SK-N-SH (cell line): ENCODE results near the gene CHL1. TPM values are rescaled to one million over a fixed set of nuclear protein-coding genes. Genes with fewer than 3 reads are reported as not detected.
A peak's percentile ranks its signal among the peaks of the same experiment; 100 is the strongest.

ENCODE experiments used
- CTCF ChIA-PET: fragments of 300-600, 350-600 bp; formaldehyde crosslinking; extraction: SDS; loops from one replicate; lab custom pipeline; 2021; lab: Yijun Ruan, JAX
- POLR2A ChIA-PET: fragments of 350-600 bp; sonication (Branson Sonifier 250); formaldehyde crosslinking; extraction: SDS; loops from one replicate; lab custom pipeline; 2020; ENCODE audit warnings: antibody characterized with exemption, inconsistent platforms; lab: Yijun Ruan, JAX
- DNase-seq: peaks from one replicate; pipeline ENCODE4 v3.0.0; 2012
- H2AFZ ChIP-seq: fragments of 200-600 bp; sonication (generic); 2 replicates; pipeline ENCODE4 v1.8.1; 2016; ENCODE audit warnings: antibody characterized with exemption, mild to moderate bottlenecking, low read depth
- H3F3A ChIP-seq: fragments of 200-600 bp; sonication (generic); replicated peaks from 2 replicates; pipeline ENCODE3; 2016; ENCODE audit warnings: antibody characterized with exemption, mild to moderate bottlenecking; ENCODE audit not compliant: insufficient read depth
- H3K27ac ChIP-seq, 2 experiments: fragments of 200-500 bp in 1 of 2; fragments of 200-600 bp in 1 of 2; sonication (Bioruptor generic) in 1 of 2; sonication (generic), shearing (Covaris generic) in 1 of 2; 2 replicates each; pipeline versions ENCODE4 v1.5.1 to v1.6.1; 2014 to 2016; ENCODE audit warnings: low read depth in 2 of 2, inconsistent platforms in 1 of 2, low read length in 1 of 2, mild to moderate bottlenecking in 1 of 2, mixed read lengths in 1 of 2
- H3K27me3 ChIP-seq: fragments of 200-600 bp; sonication (generic), shearing (Covaris generic); 2 replicates; pipeline ENCODE4 v1.6.1; 2016; ENCODE audit warnings: mixed run types; ENCODE audit not compliant: insufficient read depth
- H3K36me3 ChIP-seq, 2 experiments: fragments of 200-500 bp in 1 of 2; fragments of 200-600 bp in 1 of 2; sonication (Bioruptor generic) in 1 of 2; sonication (generic) in 1 of 2; replicated peaks in 1 of 2; 2 replicates each; pipeline versions ENCODE3 to v1.5.1; 2014 to 2016; ENCODE audit warnings: low read length in 1 of 2, mild to moderate bottlenecking in 1 of 2; ENCODE audit not compliant: insufficient read depth in 2 of 2, control insufficient read depth in 1 of 2
- H3K4me1 ChIP-seq, 2 experiments: fragments of 200-500 bp in 1 of 2; fragments of 200-600 bp in 1 of 2; sonication (Bioruptor generic) in 1 of 2; sonication (generic), shearing (Covaris generic) in 1 of 2; 2 replicates each; pipeline versions ENCODE4 v1.5.1 to v1.6.1; 2014 to 2016; ENCODE audit warnings: low read depth in 1 of 2, low read length in 1 of 2, mixed run types in 1 of 2; ENCODE audit not compliant: insufficient read depth in 2 of 2, control insufficient read depth in 1 of 2
- H3K4me2 ChIP-seq: fragments of 200-600 bp; sonication (generic), shearing (Covaris generic); 2 replicates; pipeline ENCODE4 v1.6.1; 2017; ENCODE audit warnings: mixed run types
- H3K4me3 ChIP-seq, 2 experiments: fragments of 200-500 bp in 1 of 2; fragments of 200-600 bp in 1 of 2; sonication (Bioruptor generic) in 1 of 2; sonication (generic), shearing (Covaris generic) in 1 of 2; 2 replicates each; pipeline versions ENCODE4 v1.5.1 to v1.8.1; 2014 to 2016; ENCODE audit warnings: low read depth in 2 of 2, inconsistent platforms in 1 of 2, low read length in 1 of 2, mild to moderate bottlenecking in 1 of 2, mixed read lengths in 1 of 2, moderate library complexity in 1 of 2
- H3K79me2 ChIP-seq: fragments of 200-600 bp; sonication (generic); 2 replicates; pipeline ENCODE4 v1.8.1; 2017; ENCODE audit warnings: mild to moderate bottlenecking; ENCODE audit not compliant: insufficient read depth
- H3K9ac ChIP-seq: fragments of 200-600 bp; sonication (generic); 2 replicates; pipeline ENCODE4 v1.6.1; 2017; ENCODE audit warnings: mixed run types
- H3K9me2 ChIP-seq: fragments of 200-600 bp; sonication (generic); 2 replicates; pipeline ENCODE4 v1.6.1; 2017; ENCODE audit warnings: mixed run types
- H3K9me3 ChIP-seq: fragments of 200-600 bp; sonication (generic); 2 replicates; pipeline ENCODE4 v1.6.1; 2017; ENCODE audit warnings: mixed run types, mild to moderate bottlenecking, moderate library complexity
- H4K20me1 ChIP-seq: fragments of 200-600 bp; sonication (generic); 2 replicates; pipeline ENCODE4 v1.6.1; 2017; ENCODE audit warnings: mild to moderate bottlenecking, mixed run types; ENCODE audit not compliant: insufficient read depth
- CHD2 ChIP-seq: fragments of 150-350 bp; IDR thresholded peaks from 2 replicates; pipeline ENCODE4 v1.6.1; 2018; ENCODE audit warnings: low read length; ENCODE audit not compliant: partially characterized antibody
- EP300 ChIP-seq, 2 experiments: IDR thresholded peaks; 2 replicates each; pipeline versions ENCODE4 v1.4.0 to v1.6.1; 2012; ENCODE audit warnings: borderline replicate concordance in 1 of 2, low read depth in 1 of 2, low read length in 1 of 2
- EZH2phosphoT487 ChIP-seq: fragments of 200-600 bp; sonication (generic); IDR thresholded peaks from 2 replicates; pipeline ENCODE4 v1.6.1; 2017; ENCODE audit warnings: low read depth, mixed run types, mild to moderate bottlenecking, antibody characterized with exemption, moderate library complexity, borderline replicate concordance
- FOSL2 ChIP-seq: IDR thresholded peaks from 2 replicates; pipeline ENCODE4 v1.4.0; 2012; ENCODE audit warnings: low read depth, mild to moderate bottlenecking, moderate library complexity, borderline replicate concordance
- FOXJ3 ChIP-seq: sonication (generic); formaldehyde crosslinking; IDR thresholded peaks from 2 replicates; pipeline ENCODE4 v1.5.1; 2020; ENCODE audit warnings: mild to moderate bottlenecking, missing genetic modification reagents
- FOXM1 ChIP-seq: IDR thresholded peaks from 2 replicates; pipeline ENCODE4 v1.4.0; 2012; ENCODE audit warnings: low read depth, mild to moderate bottlenecking
- GATA2 ChIP-seq: sonication (generic); formaldehyde crosslinking; IDR thresholded peaks from 2 replicates; pipeline ENCODE4 v1.5.0; 2020; ENCODE audit warnings: mild to moderate bottlenecking, missing genetic modification reagents
- JUND ChIP-seq: IDR thresholded peaks from 2 replicates; pipeline ENCODE4 v1.4.0; 2012
- MEF2A ChIP-seq: IDR thresholded peaks from 2 replicates; pipeline ENCODE4 v1.4.0; 2012; ENCODE audit warnings: low read depth, borderline replicate concordance
- RAD21 ChIP-seq: IDR thresholded peaks from 2 replicates; pipeline ENCODE4 v1.6.1; 2012; ENCODE audit warnings: mild to moderate bottlenecking, low read length
- RCOR1 ChIP-seq: fragments of 150-350 bp; IDR thresholded peaks from 2 replicates; pipeline ENCODE4 v1.6.1; 2017; ENCODE audit warnings: antibody characterized with exemption, low read length
- REST ChIP-seq: IDR thresholded peaks from 2 replicates; pipeline ENCODE4 v1.6.1; 2012; ENCODE audit warnings: mild to moderate bottlenecking, low read depth, low read length, moderate library complexity
- RFX5 ChIP-seq: IDR thresholded peaks from 2 replicates; pipeline ENCODE4 v1.6.1; 2012; ENCODE audit warnings: mild to moderate bottlenecking, improper control_type of control experiment, low read length
- RXRA ChIP-seq: IDR thresholded peaks from 2 replicates; pipeline ENCODE4 v1.4.0; 2012; ENCODE audit warnings: low read depth, mild to moderate bottlenecking, borderline replicate concordance
- SIN3A ChIP-seq: IDR thresholded peaks from 2 replicates; pipeline ENCODE4 v1.6.1; 2012; ENCODE audit warnings: low read depth, mild to moderate bottlenecking, low read length, moderate library complexity, borderline replicate concordance
- SMC3 ChIP-seq: IDR thresholded peaks from 2 replicates; pipeline ENCODE4 v1.6.1; 2012; ENCODE audit warnings: low read depth, low read length, improper control_type of control experiment
- TAF1 ChIP-seq: IDR thresholded peaks from 2 replicates; pipeline ENCODE4 v1.6.1; 2012; ENCODE audit warnings: low read depth, mild to moderate bottlenecking, low read length, moderate library complexity, borderline replicate concordance
- TCF12 ChIP-seq: IDR thresholded peaks from 2 replicates; pipeline ENCODE4 v1.4.0; 2012
- WGBS: methylation state at CpG from one replicate; pipeline ENCODE4 v1.1.6; 2017; ENCODE audit warnings: low lambda C conversion rate; 5-methylcytosine and 5-hydroxymethylcytosine counted together
- polyA plus RNA-seq, 3 experiments: library from polyadenylated mRNA; depleted of rRNA; stranded (reverse); fragments of >200 nt; gene quantifications; 2 replicates each; pipeline ENCODE4 v1.2.3, GENCODE V29; 2012
- TF ChIP-seq, protein P1 (sequence below): fragments of 150-350 bp; IDR thresholded peaks from 2 replicates; pipeline ENCODE4 v1.6.1; 2017; ENCODE audit warnings: antibody characterized with exemption, low read length, low read depth, borderline replicate concordance

Gene CHL1
- polyA plus RNA-seq, 1 of the 3 experiments (the other 2 are of a cell fraction): not detected

- 4% methylated on average over 5 of the region's 5 CpGs for WGBS
- CTCF ChIA-PET: interaction anchor here (1.0 to 2.4 kb wide), 3 partner anchors 63 to 249 kb away, joined by 3 to 13 read pairs (median 3); no protein-coding TSS in a partner anchor
- peak; percentile 46 for DNase-seq
These were observed 95.3 kb downstream of the CHL1 start for GRCh38 chr3:291646-292436.

DNA sequence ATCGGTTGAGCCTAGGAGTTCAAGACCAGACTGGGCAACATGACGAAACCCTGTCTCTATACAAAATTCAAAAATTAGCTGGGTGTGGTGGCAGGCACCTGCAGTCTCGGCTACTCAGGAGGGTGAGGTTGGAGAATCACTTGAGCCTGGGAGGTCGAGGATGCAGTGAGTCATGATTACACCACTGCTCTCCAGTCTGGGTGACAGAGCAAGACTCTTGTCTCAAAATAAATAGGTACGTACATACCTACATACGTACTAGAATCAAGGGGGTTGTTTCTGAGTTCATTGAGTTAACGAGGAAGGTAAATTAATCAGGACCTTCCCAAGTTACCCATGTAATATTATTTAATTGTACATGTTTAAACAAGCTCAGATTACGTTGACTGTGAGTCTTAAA lies 97.5 kb downstream of the CHL1 start:
- peaks cover 0 to 6% of the 10 kb centered on the region in 2 experiments; a peak in 2 of 4 replicates for H3K4me1 ChIP-seq
- no peak overlapping the region for H2AFZ ChIP-seq
- no peaks in the 10 kb centered on the region for H3F3A ChIP-seq
- no peaks in the 10 kb centered on the region for H3K27me3 ChIP-seq
- DNase-seq: no peak
- no peaks in the 10 kb centered on the region for H3K9me2 ChIP-seq
- H3K9ac ChIP-seq: no peak overlapping the region
- CTCF ChIA-PET: interaction anchor here (2.4 kb wide), 1 partner anchor 60 kb away, joined by 13 read pairs; no protein-coding TSS in a partner anchor
- H3K9me3 ChIP-seq: no peaks in the 10 kb centered on the region
- TF ChIP-seq EZH2phosphoT487 (no peak), FOXM1 (no peak), MEF2A (no peak)
- H4K20me1 ChIP-seq: no peaks in the 10 kb centered on the region
- H3K4me2 ChIP-seq: no peak overlapping the region
- no peaks in the 10 kb centered on the region for H3K79me2 ChIP-seq
- H3K27ac ChIP-seq: no peak overlapping the region
- POLR2A ChIA-PET: no interaction called here
- WGBS: 43% methylated on average over 8 of the region's 8 CpGs
- no peaks in the 10 kb centered on the region for H3K36me3 ChIP-seq
- H3K4me3 ChIP-seq: no peak overlapping the region

More at GRCh38 chr3:291646-292436, 95.3 kb downstream of the CHL1 start:
- TF ChIP-seq GATA2 (peak; percentile 76), CHD2 (peak; percentile 46), RCOR1 (peak; percentile 73; the same call in 1 of the 2 replicates), EP300 (IDR thresholded peaks at IDR 0.05; ENCODE audit: borderline replicate concordance in 1 of 2, low read depth in 1 of 2, low read length in 1 of 2) (peak in 1 of 2 experiments; percentile 87; a peak in 2 of 4 replicates), SMC3 (no peak), FOXJ3 (peak; percentile 71), RAD21 (no peak), TCF12 (no peak)
- Histone ChIP-seq H3K9ac (no peak overlapping the region), H4K20me1 (no peaks in the 10 kb centered on the region), H3K27ac (peak overlapping the region in 1 of 2 experiments; percentile 92; a peak in 2 of 4 replicates), H3K4me1 (peaks cover 0 to 11% of the 10 kb centered on the region in 2 experiments; a peak in 2 of 4 replicates), H2AFZ (no peak overlapping the region), H3K9me2 (no peaks in the 10 kb centered on the region), H3K79me2 (no peaks in the 10 kb centered on the region), H3K9me3 (no peaks in the 10 kb centered on the region), H3F3A (no peaks in the 10 kb centered on the region), H3K4me3 (no peak overlapping the region; a peak in 1 of 4 replicates), H3K4me2 (no peak overlapping the region), H3K27me3 (no peaks in the 10 kb centered on the region), H3K36me3 (no peaks in the 10 kb centered on the region)
- POLR2A ChIA-PET: no interaction called here

GRCh38 chr3:294581-294980 lies 98.0 kb downstream of the CHL1 start:
- no peaks in the 10 kb centered on the region for H4K20me1 ChIP-seq
- H3K4me3 ChIP-seq: no peak overlapping the region
- H3F3A ChIP-seq: no peaks in the 10 kb centered on the region
- no peaks in the 10 kb centered on the region for H3K27me3 ChIP-seq
- CTCF ChIA-PET: interaction anchor here (2.4 kb wide), 1 partner anchor 60 kb away, joined by 13 read pairs; no protein-coding TSS in a partner anchor
- H3K9ac ChIP-seq: no peak overlapping the region
- POLR2A ChIA-PET: no interaction called here
- no peaks in the 10 kb centered on the region for H3K79me2 ChIP-seq
- H3K27ac ChIP-seq: no peak overlapping the region
- no peak overlapping the region for H3K4me2 ChIP-seq
- no peaks in the 10 kb centered on the region for H3K9me3 ChIP-seq
- peaks cover 0 to 6% of the 10 kb centered on the region in 2 experiments; a peak in 2 of 4 replicates for H3K4me1 ChIP-seq
- no peak for DNase-seq
- H2AFZ ChIP-seq: no peak overlapping the region
- 53% methylated on average over 2 of the region's 2 CpGs for WGBS
- no peaks in the 10 kb centered on the region for H3K36me3 ChIP-seq
- H3K9me2 ChIP-seq: no peaks in the 10 kb centered on the region
- TF ChIP-seq RFX5 (no peak), FOSL2 (no peak), SIN3A (no peak), TAF1 (no peak), JUND (no peak), RXRA (no peak), REST (no peak)
- TF ChIP-seq, protein P1, sequence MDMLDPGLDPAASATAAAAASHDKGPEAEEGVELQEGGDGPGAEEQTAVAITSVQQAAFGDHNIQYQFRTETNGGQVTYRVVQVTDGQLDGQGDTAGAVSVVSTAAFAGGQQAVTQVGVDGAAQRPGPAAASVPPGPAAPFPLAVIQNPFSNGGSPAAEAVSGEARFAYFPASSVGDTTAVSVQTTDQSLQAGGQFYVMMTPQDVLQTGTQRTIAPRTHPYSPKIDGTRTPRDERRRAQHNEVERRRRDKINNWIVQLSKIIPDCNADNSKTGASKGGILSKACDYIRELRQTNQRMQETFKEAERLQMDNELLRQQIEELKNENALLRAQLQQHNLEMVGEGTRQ: no peak
